ENCODE data around the gene E2F8.

DNA sequence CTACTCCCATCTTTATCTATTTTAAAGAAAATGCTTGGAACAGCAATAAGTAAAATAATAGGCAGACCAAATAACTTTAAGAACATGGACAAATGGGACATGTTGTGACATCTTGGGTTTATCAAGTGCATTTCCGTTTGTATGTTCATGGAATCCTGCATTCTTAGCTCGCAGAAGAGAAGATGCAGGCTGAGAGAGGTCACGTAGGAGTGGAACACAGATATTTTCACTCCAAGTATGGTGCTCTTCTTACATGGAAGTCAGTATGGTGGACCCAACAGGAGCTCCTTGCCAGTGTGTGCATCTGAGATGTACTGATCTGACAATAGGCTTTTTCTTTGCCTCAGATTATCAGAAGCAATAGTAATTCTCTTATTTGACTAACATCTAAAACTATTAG lies 1.7 kb downstream of the E2F8 start:
- TF ChIP-seq, protein P1, sequence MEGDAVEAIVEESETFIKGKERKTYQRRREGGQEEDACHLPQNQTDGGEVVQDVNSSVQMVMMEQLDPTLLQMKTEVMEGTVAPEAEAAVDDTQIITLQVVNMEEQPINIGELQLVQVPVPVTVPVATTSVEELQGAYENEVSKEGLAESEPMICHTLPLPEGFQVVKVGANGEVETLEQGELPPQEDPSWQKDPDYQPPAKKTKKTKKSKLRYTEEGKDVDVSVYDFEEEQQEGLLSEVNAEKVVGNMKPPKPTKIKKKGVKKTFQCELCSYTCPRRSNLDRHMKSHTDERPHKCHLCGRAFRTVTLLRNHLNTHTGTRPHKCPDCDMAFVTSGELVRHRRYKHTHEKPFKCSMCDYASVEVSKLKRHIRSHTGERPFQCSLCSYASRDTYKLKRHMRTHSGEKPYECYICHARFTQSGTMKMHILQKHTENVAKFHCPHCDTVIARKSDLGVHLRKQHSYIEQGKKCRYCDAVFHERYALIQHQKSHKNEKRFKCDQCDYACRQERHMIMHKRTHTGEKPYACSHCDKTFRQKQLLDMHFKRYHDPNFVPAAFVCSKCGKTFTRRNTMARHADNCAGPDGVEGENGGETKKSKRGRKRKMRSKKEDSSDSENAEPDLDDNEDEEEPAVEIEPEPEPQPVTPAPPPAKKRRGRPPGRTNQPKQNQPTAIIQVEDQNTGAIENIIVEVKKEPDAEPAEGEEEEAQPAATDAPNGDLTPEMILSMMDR (IDR thresholded peaks at IDR 0.05; ENCODE audit: low read depth, low read length): no peak
- no peak for TF ChIP-seq EZH2phosphoT487 (IDR thresholded peaks at IDR 0.05; ENCODE audit: low read depth)

Data from OCI-LY3 (cell line).